H9 (cell line): ENCODE results near the gene SNCA. TPM values are rescaled to one million over a fixed set of nuclear protein-coding genes. Genes with fewer than 3 reads are reported as not detected.

ENCODE experiments used
- DNase-seq: peaks from one replicate; pipeline ENCODE4 v3.0.0-alpha.2; 2017
- H2AFZ ChIP-seq: one replicate; pipeline ENCODE4 v1.6.1; 2013; ENCODE audit warnings: mild to moderate bottlenecking, low read length, control low read depth, moderate library complexity
- H2AK5ac ChIP-seq: 2 replicates; pipeline ENCODE4 v1.6.1; 2013; ENCODE audit warnings: low read length, control low read depth, mixed read lengths; ENCODE audit not compliant: insufficient read length
- H2BK120ac ChIP-seq: one replicate; pipeline ENCODE4 v1.6.1; 2013; ENCODE audit warnings: low read depth, mild to moderate bottlenecking, low read length, control low read depth, inconsistent platforms; ENCODE audit not compliant: poor library complexity, severe bottlenecking
- H2BK12ac ChIP-seq: 2 replicates; pipeline ENCODE4 v1.6.1; 2013; ENCODE audit warnings: low read length, control low read depth, mixed read lengths, low read depth; ENCODE audit not compliant: insufficient read length
- H2BK15ac ChIP-seq: 2 replicates; pipeline ENCODE4 v1.6.1; 2013; ENCODE audit warnings: low read depth, low read length, control low read depth
- H2BK20ac ChIP-seq: one replicate; pipeline ENCODE4 v1.6.1; 2013; ENCODE audit warnings: low read depth, mild to moderate bottlenecking, low read length, control low read depth, inconsistent platforms; ENCODE audit not compliant: poor library complexity, severe bottlenecking
- H2BK5ac ChIP-seq: 2 replicates; pipeline ENCODE4 v1.6.1; 2013; ENCODE audit warnings: low read length, control low read depth, mixed read lengths; ENCODE audit not compliant: insufficient read length
- H3K14ac ChIP-seq: 2 replicates; pipeline ENCODE4 v1.6.1; 2013; ENCODE audit warnings: low read length, control low read depth; ENCODE audit not compliant: insufficient read depth
- H3K18ac ChIP-seq: 2 replicates; pipeline ENCODE4 v1.6.1; 2013; ENCODE audit warnings: low read depth, mild to moderate bottlenecking, mixed read lengths, low read length, control low read depth; ENCODE audit not compliant: insufficient read length
- H3K23ac ChIP-seq: 2 replicates; pipeline ENCODE4 v1.6.1; 2013; ENCODE audit warnings: low read length, control low read depth, mixed read lengths, low read depth; ENCODE audit not compliant: insufficient read length
- H3K23me2 ChIP-seq: 2 replicates; pipeline ENCODE4 v1.6.1; 2013; ENCODE audit warnings: low read depth, mild to moderate bottlenecking, mixed read lengths, low read length, control low read depth; ENCODE audit not compliant: insufficient read length, poor library complexity, severe bottlenecking
- H3K27ac ChIP-seq: 2 replicates; pipeline ENCODE4 v1.5.1; 2013; ENCODE audit warnings: low read length, control low read depth, mixed read lengths, low read depth; ENCODE audit not compliant: insufficient read length
- H3K27me3 ChIP-seq: 2 replicates; pipeline ENCODE4 v1.6.1; 2013; ENCODE audit warnings: low read length, control low read depth, inconsistent platforms; ENCODE audit not compliant: insufficient read depth
- H3K4ac ChIP-seq: 2 replicates; pipeline ENCODE4 v1.6.1; 2013; ENCODE audit warnings: low read depth, mild to moderate bottlenecking, control low read depth, inconsistent platforms, low read length, moderate library complexity
- H3K4me1 ChIP-seq: 2 replicates; pipeline ENCODE4 v1.6.1; 2013; ENCODE audit warnings: low read length, control low read depth, inconsistent platforms; ENCODE audit not compliant: insufficient read depth
- H3K4me2 ChIP-seq: 2 replicates; pipeline ENCODE4 v1.6.1; 2013; ENCODE audit warnings: low read length, control low read depth, mixed read lengths; ENCODE audit not compliant: insufficient read length, insufficient read depth
- H3K56ac ChIP-seq: 2 replicates; pipeline ENCODE4 v1.6.1; 2013; ENCODE audit warnings: low read depth, mild to moderate bottlenecking, mixed read lengths, low read length, control low read depth; ENCODE audit not compliant: insufficient read length
- H3K79me1 ChIP-seq: 2 replicates; pipeline ENCODE4 v1.6.1; 2013; ENCODE audit warnings: low read depth, mild to moderate bottlenecking, moderate library complexity, low read length, control low read depth, inconsistent platforms; ENCODE audit not compliant: insufficient read depth, poor library complexity, severe bottlenecking
- H3K79me2 ChIP-seq: 2 replicates; pipeline ENCODE4 v1.6.1; 2013; ENCODE audit warnings: low read length, control low read depth, inconsistent platforms; ENCODE audit not compliant: insufficient read depth
- H3K9ac ChIP-seq: 2 replicates; pipeline ENCODE4 v1.6.1; 2013; ENCODE audit warnings: low read length, control low read depth, mixed read lengths; ENCODE audit not compliant: insufficient read length; ENCODE audit errors: extremely low read depth
- H3K9me3 ChIP-seq: one replicate; pipeline ENCODE4 v1.6.1; 2013; ENCODE audit warnings: low read depth, low read length, inconsistent platforms; ENCODE audit not compliant: control insufficient read depth
- H3T11ph ChIP-seq: one replicate; pipeline ENCODE4 v1.6.1; 2013; ENCODE audit warnings: mild to moderate bottlenecking, low read length, control low read depth, inconsistent platforms
- H4K20me1 ChIP-seq: one replicate; pipeline ENCODE4 v1.6.1; 2013; ENCODE audit not compliant: control insufficient read depth, insufficient read length, insufficient read depth
- H4K5ac ChIP-seq: 2 replicates; pipeline ENCODE4 v1.6.1; 2013; ENCODE audit warnings: low read depth, mild to moderate bottlenecking, mixed read lengths, low read length, control low read depth; ENCODE audit not compliant: insufficient read length
- H4K8ac ChIP-seq: replicated peaks from 2 replicates; pipeline ENCODE4 v1.6.1; 2013; ENCODE audit warnings: low read length, control low read depth, mixed read lengths, low read depth; ENCODE audit not compliant: insufficient read length
- H4K91ac ChIP-seq: 2 replicates; pipeline ENCODE4 v1.6.1; 2013; ENCODE audit warnings: low read depth, mild to moderate bottlenecking, moderate library complexity, mixed read lengths, low read length, control low read depth; ENCODE audit not compliant: insufficient read length
- H3K27ac Mint-ChIP-seq, 3 experiments: 2 replicates in 2 of 3; 3 replicates in 1 of 3; pipeline ENCODE4 v1.8.0; 2020 to 2021; ENCODE audit warnings: mixed read lengths in 3 of 3, mild to moderate bottlenecking in 1 of 3, moderate library complexity in 1 of 3
- H3K27me3 Mint-ChIP-seq: 2 replicates; pipeline ENCODE4 v1.8.0; 2021; ENCODE audit warnings: low read depth, mild to moderate bottlenecking, moderate library complexity, mixed read lengths
- H3K36me3 Mint-ChIP-seq, 3 experiments: 2 replicates in 2 of 3; 3 replicates in 1 of 3; pipeline ENCODE4 v1.8.0; 2020 to 2021; ENCODE audit warnings: low read depth in 3 of 3, mixed read lengths in 3 of 3; ENCODE audit not compliant: insufficient read depth in 1 of 3
- H3K4me1 Mint-ChIP-seq, 2 experiments: 2 replicates each; pipeline ENCODE4 v1.8.0; 2020; ENCODE audit warnings: mixed read lengths in 2 of 2
- H3K4me3 Mint-ChIP-seq, 2 experiments: 2 replicates in 1 of 2; 3 replicates in 1 of 2; pipeline ENCODE4 v1.8.0; 2020 to 2021; ENCODE audit warnings: mild to moderate bottlenecking in 2 of 2, mixed read lengths in 2 of 2, moderate library complexity in 1 of 2
- H3K9me3 Mint-ChIP-seq, 2 experiments: 2 replicates in 1 of 2; 3 replicates in 1 of 2; pipeline ENCODE4 v1.8.0; 2020; ENCODE audit warnings: mild to moderate bottlenecking in 2 of 2, mixed read lengths in 2 of 2, moderate library complexity in 1 of 2
- WGBS: extraction: QIAGEN DNeasy Blood & Tissue Kit; methylation state at CpG from one replicate; pipeline ENCODE4 v1.1.7; 2013; ENCODE audit warnings: missing lambda C conversion rate, low lambda C conversion rate, mixed read lengths; ENCODE audit not compliant: insufficient read length; ENCODE audit errors: extremely low coverage; 5-methylcytosine and 5-hydroxymethylcytosine counted together
- total RNA-seq: library from RNA; stranded (reverse); gene quantifications from 2 replicates; pipeline ENCODE4 v1.2.1, GENCODE V29; 2021
- TF ChIP-seq, protein P1 (sequence below): fragments of 200-600 bp; sonication (generic); conservative IDR thresholded peaks from 3 replicates; pipeline ENCODE4 v1.8.0; 2021; ENCODE audit warnings: antibody characterized with exemption, mild to moderate bottlenecking

The SNCA gene
- total RNA-seq, 1 experiment from 2014 or later = 8.5 TPM

DNA sequence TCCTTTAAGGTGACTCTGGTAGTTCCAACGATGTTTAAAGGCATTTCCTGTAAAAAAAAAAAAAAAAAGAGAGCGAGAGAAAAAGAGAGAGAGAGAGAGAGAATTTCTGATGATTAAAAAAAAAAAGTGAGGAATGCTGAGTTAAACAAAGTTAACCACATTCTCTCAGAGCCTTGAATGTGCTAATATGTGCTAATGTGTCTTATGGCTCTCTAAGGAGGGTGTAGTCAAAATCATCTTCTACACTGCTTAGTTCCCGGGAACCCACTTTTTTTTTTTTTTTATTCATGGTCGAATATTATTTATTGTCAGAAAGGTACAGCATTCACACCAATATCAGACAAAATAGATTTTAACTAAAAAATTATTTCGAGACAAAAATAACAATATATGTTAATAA is 111.7 kb downstream of the SNCA start:
- no peaks in the 10 kb centered on the region for H3K79me2 ChIP-seq
- Mint-ChIP-seq H3K9me3 (no peaks in the 10 kb centered on the region), H3K27me3 (no peaks in the 10 kb centered on the region), H3K4me3 (no peak overlapping the region), H3K4me1 (peaks cover 7 to 9% of the 10 kb centered on the region in 2 experiments), H3K36me3 (no peaks in the 10 kb centered on the region), H3K27ac (peak overlapping the region in 2 of 3 experiments; percentile 44 to 55; a peak in 2 of 7 replicates)
- H2BK5ac ChIP-seq = no peak overlapping the region
- no peak overlapping the region for H2AK5ac ChIP-seq
- no peak overlapping the region for H3K4ac ChIP-seq
- TF ChIP-seq, protein P1, sequence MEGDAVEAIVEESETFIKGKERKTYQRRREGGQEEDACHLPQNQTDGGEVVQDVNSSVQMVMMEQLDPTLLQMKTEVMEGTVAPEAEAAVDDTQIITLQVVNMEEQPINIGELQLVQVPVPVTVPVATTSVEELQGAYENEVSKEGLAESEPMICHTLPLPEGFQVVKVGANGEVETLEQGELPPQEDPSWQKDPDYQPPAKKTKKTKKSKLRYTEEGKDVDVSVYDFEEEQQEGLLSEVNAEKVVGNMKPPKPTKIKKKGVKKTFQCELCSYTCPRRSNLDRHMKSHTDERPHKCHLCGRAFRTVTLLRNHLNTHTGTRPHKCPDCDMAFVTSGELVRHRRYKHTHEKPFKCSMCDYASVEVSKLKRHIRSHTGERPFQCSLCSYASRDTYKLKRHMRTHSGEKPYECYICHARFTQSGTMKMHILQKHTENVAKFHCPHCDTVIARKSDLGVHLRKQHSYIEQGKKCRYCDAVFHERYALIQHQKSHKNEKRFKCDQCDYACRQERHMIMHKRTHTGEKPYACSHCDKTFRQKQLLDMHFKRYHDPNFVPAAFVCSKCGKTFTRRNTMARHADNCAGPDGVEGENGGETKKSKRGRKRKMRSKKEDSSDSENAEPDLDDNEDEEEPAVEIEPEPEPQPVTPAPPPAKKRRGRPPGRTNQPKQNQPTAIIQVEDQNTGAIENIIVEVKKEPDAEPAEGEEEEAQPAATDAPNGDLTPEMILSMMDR = no peak
- H2BK120ac ChIP-seq = no peak overlapping the region
- no peak overlapping the region for H3K18ac ChIP-seq
- no peaks in the 10 kb centered on the region for H3K23me2 ChIP-seq
- no peak overlapping the region for H4K5ac ChIP-seq
- no peak overlapping the region for H3T11ph ChIP-seq
- H3K27me3 ChIP-seq = no peaks in the 10 kb centered on the region
- H3K4me1 ChIP-seq = no peaks in the 10 kb centered on the region
- no peaks in the 10 kb centered on the region for H3K79me1 ChIP-seq
- H3K14ac ChIP-seq = no peak overlapping the region
- DNase-seq = no peak
- no peak overlapping the region for H2BK15ac ChIP-seq
- no peak overlapping the region for H3K56ac ChIP-seq
- no peaks in the 10 kb centered on the region for H4K20me1 ChIP-seq
- H2BK12ac ChIP-seq = no peak overlapping the region
- H3K23ac ChIP-seq = no peak overlapping the region
- H3K9ac ChIP-seq = no peak overlapping the region
- H3K9me3 ChIP-seq = no peaks in the 10 kb centered on the region
- no peak overlapping the region for H4K91ac ChIP-seq
- H2BK20ac ChIP-seq = no peak overlapping the region
- no peak overlapping the region for H3K27ac ChIP-seq
- H2AFZ ChIP-seq = no peak overlapping the region
- WGBS = no CpG with 5 or more reads among the region's 5 CpGs
- no peak overlapping the region for H3K4me2 ChIP-seq
- no peak overlapping the region for H4K8ac ChIP-seq
